NT2/D1 (cell line): ENCODE data around the gene ZNF641.

Experiments used
- SUZ12 ChIP-seq: IDR thresholded peaks from 2 replicates; pipeline ENCODE4 v1.6.1; 2011; ENCODE audit not compliant: insufficient read length, insufficient read depth; ENCODE audit errors: extremely low read depth
- YY1 ChIP-seq: IDR thresholded peaks from 2 replicates; pipeline ENCODE4 v1.6.1; 2011; ENCODE audit not compliant: insufficient read length, insufficient read depth
- ZNF274 ChIP-seq: IDR thresholded peaks from 2 replicates; pipeline ENCODE4 v1.6.1; 2011; ENCODE audit warnings: mild to moderate bottlenecking, low read depth, low read length

DNA sequence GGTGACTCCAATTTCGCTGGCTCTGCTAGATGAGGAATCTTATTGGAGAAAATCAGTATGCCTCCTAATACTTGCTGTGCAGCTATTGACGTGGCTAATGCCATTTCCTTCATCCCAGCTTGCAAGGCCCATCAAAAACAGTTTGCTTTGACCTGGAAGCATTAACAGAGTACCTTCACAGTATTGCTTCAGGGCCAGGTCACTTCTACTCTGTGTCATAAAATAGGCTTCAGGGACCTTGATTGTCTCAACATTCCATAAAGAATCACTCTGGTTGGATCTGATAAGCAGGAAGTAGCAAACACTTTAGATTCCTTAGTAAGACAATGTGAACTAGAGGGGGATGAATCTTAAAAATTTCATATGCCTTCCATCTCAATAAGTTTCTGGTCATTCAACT, 26.9 kb upstream of the ZNF641 start:
- no peak for TF ChIP-seq ZNF274
- TF ChIP-seq SUZ12 = no peak
- no peak for TF ChIP-seq YY1
